CD14-positive monocyte (primary cell): ENCODE data around the gene MYBPHL. TPM values are rescaled to one million over a fixed set of nuclear protein-coding genes. Genes with fewer than 3 reads are reported as not detected.

ENCODE experiments used
- DNase-seq, 3 donors: peaks; one replicate each; pipeline ENCODE4 v3.0.0-alpha.2; 2011 to 2022
- H2AFZ ChIP-seq: 2 replicates; pipeline ENCODE4 v1.6.0; 2012; ENCODE audit warnings: mild to moderate bottlenecking, low read depth, low read length, inconsistent platforms; ENCODE audit not compliant: insufficient read depth, poor library complexity, severe bottlenecking
- H3K27ac ChIP-seq, 2 donors: 1 replicate in 1 of 2; 2 replicates in 1 of 2; pipeline ENCODE4 v1.5.1; 2012 to 2013; ENCODE audit warnings: low read length in 2 of 2, control low read depth in 1 of 2, inconsistent platforms in 1 of 2, low read depth in 1 of 2, mild to moderate bottlenecking in 1 of 2
- H3K27me3 ChIP-seq, 2 donors: one replicate each; pipeline versions ENCODE4 v1.6.0 to v1.6.1; 2011 to 2013; ENCODE audit warnings: low read length in 2 of 2; ENCODE audit not compliant: control insufficient read depth in 2 of 2, insufficient read depth in 2 of 2
- H3K36me3 ChIP-seq, 2 donors: replicated peaks in 1 of 2; 1 replicate in 1 of 2; 2 replicates in 1 of 2; pipeline versions ENCODE4 v1.5.1 to v1.6.1; 2012 to 2013; ENCODE audit warnings: low read length in 2 of 2, control low read depth in 1 of 2, inconsistent platforms in 1 of 2, mild to moderate bottlenecking in 1 of 2; ENCODE audit not compliant: insufficient read depth in 2 of 2, control insufficient read depth in 1 of 2
- H3K4me1 ChIP-seq, 2 donors: 1 replicate in 1 of 2; 2 replicates in 1 of 2; pipeline versions ENCODE4 v1.5.1 to v1.6.1; 2012 to 2013; ENCODE audit warnings: low read length in 2 of 2, control low read depth in 1 of 2, inconsistent platforms in 1 of 2, mild to moderate bottlenecking in 1 of 2, moderate library complexity in 1 of 2; ENCODE audit not compliant: insufficient read depth in 2 of 2, control insufficient read depth in 1 of 2
- H3K4me2 ChIP-seq: replicated peaks from 2 replicates; pipeline ENCODE3; 2012; ENCODE audit warnings: low read length, moderate library complexity, mild to moderate bottlenecking; ENCODE audit not compliant: poor library complexity, severe bottlenecking; ENCODE audit errors: extremely low read depth
- H3K4me3 ChIP-seq, 3 experiments: fragments of 200-600 bp in 1 of 3; sonication (generic) in 1 of 3; replicated peaks in 1 of 3; 1 replicate in 2 of 3; 2 replicates in 1 of 3; pipeline ENCODE4 v1.5.1; 2011 to 2013; ENCODE audit warnings: low read length in 3 of 3, mild to moderate bottlenecking in 3 of 3, control low read depth in 2 of 3, low read depth in 2 of 3, inconsistent platforms in 1 of 3, moderate library complexity in 1 of 3
- H3K79me2 ChIP-seq: 2 replicates; pipeline ENCODE4 v1.6.0; 2012; ENCODE audit warnings: mild to moderate bottlenecking, control low read depth, inconsistent platforms, low read length, moderate library complexity; ENCODE audit not compliant: insufficient read depth
- H3K9ac ChIP-seq: 2 replicates; pipeline ENCODE4 v1.6.0; 2017; ENCODE audit warnings: low read length, mild to moderate bottlenecking; ENCODE audit not compliant: insufficient read depth, poor library complexity, severe bottlenecking
- H3K9me3 ChIP-seq, 2 donors: replicated peaks in 1 of 2; 1 replicate in 1 of 2; 2 replicates in 1 of 2; pipeline versions ENCODE4 v1.5.1 to v1.6.1; 2012 to 2013; ENCODE audit warnings: low read length in 2 of 2, control low read depth in 1 of 2; ENCODE audit not compliant: control insufficient read depth in 1 of 2, insufficient read depth in 1 of 2
- H4K20me1 ChIP-seq: 2 replicates; pipeline ENCODE4 v1.6.0; 2012; ENCODE audit warnings: mild to moderate bottlenecking, low read length, control low read depth, moderate library complexity; ENCODE audit not compliant: insufficient read depth
- H3K27ac Mint-ChIP-seq, 7 donors: one replicate each; pipeline ENCODE4 v1.8.0; 2020; ENCODE audit warnings: mild to moderate bottlenecking in 7 of 7, mixed read lengths in 7 of 7, moderate library complexity in 6 of 7, inconsistent platforms in 2 of 7
- H3K27me3 Mint-ChIP-seq, 3 donors: one replicate each; pipeline ENCODE4 v1.8.0; 2021 to 2022; ENCODE audit warnings: low read depth in 3 of 3, mild to moderate bottlenecking in 3 of 3, mixed read lengths in 3 of 3, moderate library complexity in 3 of 3, inconsistent platforms in 1 of 3
- H3K36me3 Mint-ChIP-seq, 2 donors: one replicate each; pipeline ENCODE4 v1.8.0; 2020; ENCODE audit warnings: mixed read lengths in 2 of 2, inconsistent platforms in 1 of 2, mild to moderate bottlenecking in 1 of 2
- H3K4me1 Mint-ChIP-seq: one replicate; pipeline ENCODE4 v1.8.0; 2020; ENCODE audit warnings: mild to moderate bottlenecking, mixed read lengths
- H3K4me3 Mint-ChIP-seq, 2 donors: one replicate each; pipeline ENCODE4 v1.8.0; 2020; ENCODE audit warnings: mild to moderate bottlenecking in 2 of 2, mixed read lengths in 2 of 2, moderate library complexity in 1 of 2
- H3K9me3 Mint-ChIP-seq, 7 donors: one replicate each; pipeline ENCODE4 v1.8.0; 2020 to 2022; ENCODE audit warnings: mixed read lengths in 7 of 7, mild to moderate bottlenecking in 6 of 7, moderate library complexity in 6 of 7, inconsistent platforms in 2 of 7
- WGBS: methylation state at CpG from one replicate; pipeline ENCODE4 v1.1.5; 2013; ENCODE audit warnings: missing lambda C conversion rate; ENCODE audit not compliant: insufficient coverage; 5-methylcytosine and 5-hydroxymethylcytosine counted together
- intact Hi-C, 2 donors: fragments of 100-400 bp; cut with micrococcal nuclease; formaldehyde crosslinking; loops; one replicate each; pipeline versions ENCODE4 v1.15.0 to v1.15.1; 2023
- polyA plus RNA-seq, 3 donors: library from polyadenylated mRNA; depleted of rRNA in 1 of 3; unstranded in 2 of 3; stranded (reverse) in 1 of 3; fragments of 300-500 nt in 2 of 3; fragments of >200 nt in 1 of 3; fragmentation: Illumina TruSeq in 2 of 3; gene quantifications; 1 replicate in 2 of 3; 2 replicates in 1 of 3; pipeline ENCODE4 v1.2.3, GENCODE V29; 2012 to 2021
- TF ChIP-seq, protein P1 (sequence below): fragments of 200-600 bp; IDR thresholded peaks from one replicate; pipeline ENCODE4 v1.8.0; 2022; ENCODE audit warnings: antibody characterized with exemption, mild to moderate bottlenecking

The MYBPHL gene
- polyA plus RNA-seq, 3 donors = 0.13 TPM; not detected in 2

DNA sequence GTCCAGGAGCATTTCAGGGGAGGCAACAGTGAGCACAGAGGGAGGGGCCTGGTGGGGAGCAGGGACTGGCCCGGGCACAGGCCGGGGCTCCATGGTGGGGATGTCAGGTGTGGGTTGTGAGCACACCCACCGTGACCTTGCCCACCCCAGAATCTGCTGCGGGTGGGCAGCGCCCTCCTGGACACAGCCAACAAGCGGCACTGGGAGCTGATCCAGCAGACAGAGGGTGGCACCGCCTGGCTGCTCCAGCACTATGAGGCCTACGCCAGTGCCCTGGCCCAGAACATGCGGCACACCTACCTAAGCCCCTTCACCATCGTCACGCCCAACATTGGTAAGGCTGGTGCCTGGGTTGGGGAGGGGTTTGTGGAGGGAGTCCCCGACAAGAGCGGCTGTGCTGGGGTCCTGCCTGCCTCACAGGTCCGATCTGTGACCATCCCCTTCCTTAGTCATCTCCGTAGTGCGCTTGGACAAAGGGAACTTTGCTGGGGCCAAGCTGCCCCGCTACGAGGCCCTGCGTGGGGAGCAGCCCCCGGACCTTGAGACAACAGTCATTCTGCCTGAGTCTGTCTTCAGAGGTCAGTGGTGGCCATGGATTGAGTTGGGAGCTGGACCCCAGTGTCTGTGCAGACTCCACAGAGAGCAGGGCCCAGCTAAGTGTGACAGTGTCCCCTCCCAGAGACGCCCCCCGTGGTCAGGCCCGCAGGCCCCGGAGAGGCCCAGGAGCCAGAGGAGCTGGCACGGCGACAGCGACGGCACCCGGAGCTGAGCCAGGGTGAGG, 38.2 kb downstream of the MYBPHL start:
- H3K36me3 Mint-ChIP-seq = no peaks in the 10 kb centered on the region
- 93% methylated on average over 19 of the region's 29 CpGs for WGBS

DNA sequence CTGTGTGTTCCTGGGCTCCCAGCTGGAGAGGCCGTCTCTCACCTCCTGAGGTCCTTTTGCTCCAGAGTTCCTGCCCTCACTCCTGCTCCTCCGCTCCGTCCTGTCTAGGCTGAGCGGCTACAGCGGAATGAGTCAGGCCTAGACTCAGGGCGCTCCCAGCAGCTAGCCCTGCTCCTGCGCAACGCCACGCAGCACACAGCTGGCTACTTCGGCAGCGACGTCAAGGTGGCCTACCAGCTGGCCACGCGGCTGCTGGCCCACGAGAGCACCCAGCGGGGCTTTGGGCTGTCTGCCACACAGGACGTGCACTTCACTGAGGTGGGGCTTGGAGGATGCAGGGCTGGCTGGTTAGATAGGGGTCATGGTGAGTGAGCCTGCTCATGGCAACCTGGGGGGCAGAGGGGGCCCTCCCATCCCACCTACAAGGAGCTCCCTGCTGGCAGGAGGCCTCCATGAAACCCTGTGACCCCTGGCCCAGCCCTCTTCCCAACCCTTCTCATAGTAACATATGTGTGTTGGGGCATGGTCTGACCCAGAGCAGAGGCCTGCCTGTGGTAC, 39.0 kb downstream of the MYBPHL start:
- no peak overlapping the region for H3K27ac Mint-ChIP-seq
- 95% methylated on average over 16 of the region's 17 CpGs for WGBS
- no peak for DNase-seq

More for the DNA sequence above, 38.2 kb downstream of the MYBPHL start:
- TF ChIP-seq, protein P1, sequence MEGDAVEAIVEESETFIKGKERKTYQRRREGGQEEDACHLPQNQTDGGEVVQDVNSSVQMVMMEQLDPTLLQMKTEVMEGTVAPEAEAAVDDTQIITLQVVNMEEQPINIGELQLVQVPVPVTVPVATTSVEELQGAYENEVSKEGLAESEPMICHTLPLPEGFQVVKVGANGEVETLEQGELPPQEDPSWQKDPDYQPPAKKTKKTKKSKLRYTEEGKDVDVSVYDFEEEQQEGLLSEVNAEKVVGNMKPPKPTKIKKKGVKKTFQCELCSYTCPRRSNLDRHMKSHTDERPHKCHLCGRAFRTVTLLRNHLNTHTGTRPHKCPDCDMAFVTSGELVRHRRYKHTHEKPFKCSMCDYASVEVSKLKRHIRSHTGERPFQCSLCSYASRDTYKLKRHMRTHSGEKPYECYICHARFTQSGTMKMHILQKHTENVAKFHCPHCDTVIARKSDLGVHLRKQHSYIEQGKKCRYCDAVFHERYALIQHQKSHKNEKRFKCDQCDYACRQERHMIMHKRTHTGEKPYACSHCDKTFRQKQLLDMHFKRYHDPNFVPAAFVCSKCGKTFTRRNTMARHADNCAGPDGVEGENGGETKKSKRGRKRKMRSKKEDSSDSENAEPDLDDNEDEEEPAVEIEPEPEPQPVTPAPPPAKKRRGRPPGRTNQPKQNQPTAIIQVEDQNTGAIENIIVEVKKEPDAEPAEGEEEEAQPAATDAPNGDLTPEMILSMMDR = no peak
- Histone ChIP-seq H3K36me3 (no peaks in the 10 kb centered on the region), H3K4me1 (peaks cover 6 to 7% of the 10 kb centered on the region in 2 donors), H3K4me2 (no peak overlapping the region), H2AFZ (no peak overlapping the region), H3K4me3 (no peak overlapping the region), H3K9me3 (no peaks in the 10 kb centered on the region), H3K27me3 (no peaks in the 10 kb centered on the region), H4K20me1 (no peaks in the 10 kb centered on the region), H3K79me2 (no peaks in the 10 kb centered on the region), H3K9ac (no peak overlapping the region), H3K27ac (no peak overlapping the region)
- peaks cover 4% of the 10 kb centered on the region for H3K4me1 Mint-ChIP-seq
- H3K4me3 Mint-ChIP-seq = no peak overlapping the region
- intact Hi-C loops = loop anchor here in 1 of 2 donors (5.0 kb wide), 1 partner anchor 34 kb away; no protein-coding TSS in a partner anchor
- DNase-seq = no peak
- H3K27ac Mint-ChIP-seq = no peak overlapping the region
- peaks cover 0 to 3% (median 0%) of the 10 kb centered on the region in 7 donors for H3K9me3 Mint-ChIP-seq
- peaks cover under 1 to 3% (median 2%) of the 10 kb centered on the region in 3 donors for H3K27me3 Mint-ChIP-seq

More for the DNA sequence above, 39.0 kb downstream of the MYBPHL start:
- H3K9me3 Mint-ChIP-seq = peaks cover 0 to 3% (median 0%) of the 10 kb centered on the region in 7 donors
- Histone ChIP-seq H3K36me3 (no peaks in the 10 kb centered on the region), H3K4me2 (no peak overlapping the region), H3K27me3 (no peaks in the 10 kb centered on the region), H3K4me3 (no peak overlapping the region), H2AFZ (no peak overlapping the region), H3K9me3 (no peaks in the 10 kb centered on the region), H3K9ac (no peak overlapping the region), H3K27ac (no peak overlapping the region), H3K79me2 (no peaks in the 10 kb centered on the region), H4K20me1 (no peaks in the 10 kb centered on the region), H3K4me1 (peaks cover 5 to 7% of the 10 kb centered on the region in 2 donors)
- intact Hi-C loops = loop anchor here in 1 of 2 donors (5.0 kb wide), 1 partner anchor 34 kb away; no protein-coding TSS in a partner anchor
- peaks cover 3 to 7% (median 4%) of the 10 kb centered on the region in 3 donors for H3K27me3 Mint-ChIP-seq
- H3K36me3 Mint-ChIP-seq = no peaks in the 10 kb centered on the region
- TF ChIP-seq, protein P1 = no peak
- peaks cover 6% of the 10 kb centered on the region for H3K4me1 Mint-ChIP-seq
- no peak overlapping the region for H3K4me3 Mint-ChIP-seq
